CD4-positive, alpha-beta T cell treated with Interleukin-17A for 1 hour (primary cell): ENCODE data around the gene TSC22D1.
"Not testable (repeated sequence)": the region's sequence is repeated elsewhere in the genome, so short reads cannot be mapped to it uniquely, and the experiment has no call there.

Source experiments
- DNase-seq: peaks from one replicate; pipeline ENCODE4 v3.0.0-alpha.2; 2020

TSC22D1 gene

DNA sequence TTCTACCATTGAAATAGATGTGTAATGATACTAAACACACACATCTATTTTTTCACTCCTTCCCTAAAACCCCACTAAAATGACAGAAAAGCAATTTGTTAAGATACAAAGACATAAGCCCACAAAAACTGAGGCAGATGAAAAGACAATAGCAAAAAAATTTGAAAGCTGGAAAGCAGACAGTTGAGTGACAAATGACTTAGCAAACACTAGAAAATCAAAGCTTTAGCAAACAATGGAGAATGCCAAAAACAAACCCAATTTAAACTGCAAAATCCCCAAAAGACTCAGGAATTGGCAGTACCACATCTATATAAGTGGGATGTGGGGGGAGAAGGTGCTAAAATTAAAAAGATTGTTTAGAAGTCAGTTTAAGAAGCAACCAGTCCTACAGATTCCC is 9.5 kb downstream of the TSC22D1 start:
- no peak for DNase-seq

DNA sequence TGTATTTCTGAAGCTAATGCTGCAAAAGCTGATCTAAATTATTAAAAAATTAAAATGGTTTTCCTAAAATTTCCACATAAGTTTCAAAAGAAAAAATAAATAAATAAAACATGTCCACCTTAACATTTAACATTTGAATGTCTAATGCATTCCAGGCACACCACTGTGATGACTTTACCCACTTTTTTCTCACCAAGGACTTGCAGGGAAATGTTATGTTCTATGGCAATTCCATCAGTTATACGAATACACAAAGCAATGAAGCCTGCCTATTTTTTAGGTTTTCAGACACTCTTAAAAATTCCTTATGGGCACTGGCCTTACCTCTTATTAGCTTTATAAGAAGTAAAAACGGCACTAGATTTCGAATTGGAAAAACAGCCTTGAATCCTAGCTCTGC is 10.2 kb downstream of the TSC22D1 start:
- no peak for DNase-seq

DNA sequence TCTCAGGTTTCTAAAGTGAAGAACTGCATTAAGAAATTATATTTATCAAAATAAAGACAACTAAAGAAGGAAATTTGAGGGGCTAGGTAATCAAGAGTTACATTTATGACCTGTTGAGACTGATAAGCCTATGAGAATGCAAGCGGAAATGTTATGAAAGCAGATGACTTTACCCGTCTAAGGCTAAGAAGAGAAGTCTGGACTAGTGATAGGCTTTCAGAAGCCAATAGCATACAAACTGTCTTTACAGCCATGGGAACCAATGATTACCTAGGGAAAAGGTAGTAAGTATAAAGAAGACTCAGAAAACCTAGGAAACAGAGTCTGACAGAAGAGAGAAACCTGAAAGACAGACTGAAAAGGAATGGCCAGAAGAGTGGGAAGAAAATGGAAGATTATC is 11.2 kb downstream of the TSC22D1 start:
- no peak for DNase-seq

DNA sequence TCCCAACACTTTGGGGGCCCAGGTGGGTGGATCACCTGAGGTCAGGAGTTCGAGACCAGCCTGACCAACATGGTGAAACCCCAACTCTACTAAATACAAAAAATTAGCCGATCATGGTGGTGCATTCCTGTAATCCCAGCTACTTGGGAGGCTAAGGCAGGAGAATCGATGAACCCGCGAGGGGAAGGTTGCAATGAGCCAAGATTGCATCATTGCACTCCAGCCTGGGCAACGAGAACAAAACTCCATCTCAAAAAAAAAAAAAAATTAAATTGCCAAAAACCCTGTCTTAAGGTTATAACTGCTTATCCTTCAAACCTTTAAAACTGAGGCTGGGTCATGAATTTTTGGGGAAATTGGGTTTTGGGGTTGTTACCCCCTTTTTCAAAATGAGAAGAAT is 13.3 kb downstream of the TSC22D1 start:
- DNase-seq = not testable (repeated sequence)

DNA sequence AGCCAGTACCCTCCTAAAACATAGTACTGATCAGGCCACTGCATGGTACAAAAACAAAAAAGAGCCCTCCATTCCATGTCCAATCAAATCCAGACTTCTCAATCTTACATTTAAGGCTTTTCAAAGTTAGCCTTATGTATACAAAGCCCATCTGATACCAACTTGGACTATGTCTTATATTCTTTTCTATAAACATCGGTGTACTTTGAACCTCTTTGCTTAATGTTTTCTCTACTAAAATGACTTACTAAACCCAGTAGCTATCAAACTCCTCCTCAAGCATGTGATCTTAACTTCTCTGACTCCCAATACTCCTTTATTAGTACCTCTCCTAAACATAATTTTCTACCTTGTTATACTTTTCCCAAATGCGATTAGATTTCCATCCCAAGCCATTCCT is 14.8 kb downstream of the TSC22D1 start:
- no peak for DNase-seq

DNA sequence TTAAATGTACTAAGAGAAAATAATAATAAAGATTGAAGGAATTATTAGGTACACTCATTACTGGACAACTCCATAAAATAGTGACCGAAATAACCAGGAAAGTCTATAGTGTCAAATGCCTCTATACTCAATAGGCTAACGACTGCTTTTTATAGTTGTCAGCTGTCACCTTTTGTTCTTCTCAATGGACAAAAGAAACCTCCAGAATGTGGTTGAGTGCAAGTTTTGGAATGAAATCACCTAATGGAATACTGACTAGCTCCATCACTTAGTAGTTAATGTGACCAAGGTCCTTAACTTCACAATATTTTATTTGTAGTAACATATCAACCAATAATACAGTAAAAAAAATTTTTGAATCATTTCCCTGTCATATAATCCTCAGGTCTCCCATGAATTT is 18.1 kb downstream of the TSC22D1 start:
- DNase-seq = no peak

DNA sequence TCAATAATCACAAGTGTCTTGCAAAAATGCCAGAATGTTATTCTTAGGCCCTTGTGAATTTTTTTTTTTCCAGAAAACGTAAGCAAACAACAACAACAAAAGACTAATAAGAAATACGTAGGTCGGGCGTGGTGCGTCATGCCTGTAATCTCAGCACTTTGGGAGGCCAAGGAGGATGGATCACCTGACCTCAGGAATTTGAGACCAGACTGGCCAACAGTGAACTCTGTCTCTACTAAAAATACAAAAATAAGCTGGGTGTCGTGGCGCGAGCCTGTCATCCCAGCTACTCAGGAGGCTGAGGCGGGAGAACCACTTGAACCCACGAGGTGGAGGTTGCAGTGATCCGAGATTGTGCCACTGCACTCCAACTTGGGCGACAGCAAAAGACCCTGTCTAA is 20.9 kb downstream of the TSC22D1 start:
- DNase-seq = no peak

DNA sequence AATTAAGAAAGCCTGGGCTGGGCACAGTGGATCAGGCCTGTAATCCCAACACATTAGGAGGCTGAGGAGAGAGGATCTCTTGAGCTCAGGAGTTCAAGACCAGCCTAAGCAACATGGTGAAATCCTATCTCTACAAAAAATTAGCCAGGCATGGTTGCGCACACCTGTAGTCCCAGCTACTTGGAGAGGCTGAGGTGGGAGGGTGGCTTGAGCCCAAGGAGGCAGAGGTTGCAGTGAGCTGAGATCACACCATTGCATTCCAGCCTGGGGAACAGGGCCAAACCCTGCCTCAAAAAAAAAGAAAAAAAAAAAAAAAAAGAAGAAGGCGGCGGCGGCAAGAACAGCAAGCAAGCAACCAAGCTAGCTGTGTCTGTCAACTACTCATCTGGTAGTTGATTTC is 26.7 kb downstream of the TSC22D1 start:
- no peak for DNase-seq

DNA sequence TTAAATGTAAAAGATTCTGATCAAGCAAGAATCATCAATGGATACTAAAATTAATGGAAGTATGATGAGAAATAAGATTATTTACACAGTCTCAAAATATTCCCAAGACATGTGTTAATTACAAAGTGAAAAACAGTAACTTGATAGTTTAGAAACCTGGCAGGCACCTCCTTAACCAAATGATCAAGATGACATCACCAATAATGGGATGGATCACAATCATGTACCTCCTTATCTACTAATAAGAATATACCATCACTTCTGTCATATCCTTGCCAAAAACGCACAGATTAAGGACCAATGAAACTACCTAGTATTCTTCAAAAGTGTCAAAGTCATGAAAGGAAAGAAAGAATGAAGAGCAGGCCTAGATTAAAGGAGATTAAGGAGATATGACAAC is 30.0 kb downstream of the TSC22D1 start:
- no peak for DNase-seq

DNA sequence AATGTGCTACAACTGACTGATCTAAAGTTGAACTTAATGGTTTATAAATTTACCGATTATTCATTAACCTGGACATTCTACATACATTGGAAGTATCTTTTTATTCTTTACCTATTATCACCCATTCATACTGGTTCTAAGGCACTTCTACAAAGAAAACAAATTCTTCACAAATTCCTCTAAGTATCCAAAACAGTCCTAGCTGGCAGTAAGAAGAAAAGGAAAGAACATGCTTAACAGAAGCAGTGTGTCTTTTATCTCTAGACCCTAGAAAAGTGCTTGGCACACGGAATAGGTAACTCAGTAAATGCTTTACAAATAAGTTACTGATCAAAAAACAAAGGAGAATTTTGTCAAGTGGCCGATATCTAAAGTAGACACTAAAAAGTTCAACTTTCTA is 32.8 kb downstream of the TSC22D1 start:
- DNase-seq = no peak

DNA sequence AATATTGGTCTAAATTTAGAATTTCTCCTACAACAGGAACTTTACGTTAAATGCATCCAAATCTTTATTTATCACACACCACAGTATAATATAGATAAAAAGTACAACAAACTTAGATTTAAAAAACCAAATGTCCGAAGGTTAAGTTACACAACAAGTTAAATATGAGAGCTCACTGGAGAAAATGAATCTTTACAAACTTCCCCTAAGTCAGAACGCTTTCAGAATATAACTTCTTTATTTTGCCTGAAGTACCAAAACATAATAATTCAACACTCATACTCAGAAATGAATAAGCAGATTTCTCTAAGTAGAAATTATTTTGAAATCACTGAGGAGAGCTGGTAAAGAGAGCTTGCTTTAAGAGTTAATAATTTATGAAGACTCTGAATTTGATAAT is 33.8 kb downstream of the TSC22D1 start:
- no peak for DNase-seq

DNA sequence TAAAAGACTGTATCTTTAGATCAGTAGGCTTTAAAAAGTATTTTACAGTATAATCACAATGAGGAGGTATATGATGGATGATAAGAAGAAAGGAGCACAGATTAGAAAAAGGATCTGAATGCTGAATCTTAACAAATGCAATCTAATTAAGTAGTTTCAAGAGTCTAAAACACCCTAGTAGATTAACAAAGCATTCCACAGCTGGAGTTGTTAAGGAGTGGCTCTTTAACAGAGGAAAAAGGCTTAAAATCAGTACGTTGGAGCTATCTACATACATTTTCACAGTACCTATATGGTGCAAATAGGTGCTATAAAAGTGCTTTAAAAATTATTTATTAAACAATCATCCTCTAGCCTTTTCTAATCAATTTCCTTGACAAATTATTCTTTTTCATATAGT is 34.5 kb downstream of the TSC22D1 start:
- DNase-seq = no peak

DNA sequence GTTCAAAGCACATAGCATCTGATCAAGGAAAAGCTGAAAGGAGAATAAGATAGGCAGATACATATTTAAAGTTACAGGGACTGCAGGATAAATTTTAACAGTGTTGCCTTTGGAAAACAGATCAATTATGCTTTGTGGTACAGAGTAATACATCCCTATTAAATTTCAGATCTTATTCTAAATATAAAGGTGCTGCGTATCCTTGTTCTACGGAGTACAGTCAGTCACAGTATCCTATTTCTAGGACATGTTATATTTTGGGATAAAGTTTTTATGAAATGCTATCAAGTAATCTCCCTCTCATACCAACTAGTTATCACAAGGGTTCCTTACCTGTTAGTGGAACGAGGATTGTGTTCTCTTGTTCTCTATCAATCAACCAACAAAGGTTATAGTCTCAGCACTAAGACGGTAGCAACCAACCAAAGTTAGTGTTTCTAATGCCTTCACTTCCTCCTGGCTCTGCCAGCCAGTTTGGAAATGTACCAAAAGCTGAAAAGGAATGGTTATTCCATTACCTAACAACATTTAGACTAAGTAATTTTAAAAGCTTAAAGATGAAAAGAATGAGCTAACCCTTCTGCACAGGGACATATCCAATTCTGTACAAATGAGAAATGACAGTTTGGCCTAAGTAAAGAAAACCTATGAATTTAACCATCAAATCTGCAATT is 35.2 kb downstream of the TSC22D1 start:
- DNase-seq = no peak

DNA sequence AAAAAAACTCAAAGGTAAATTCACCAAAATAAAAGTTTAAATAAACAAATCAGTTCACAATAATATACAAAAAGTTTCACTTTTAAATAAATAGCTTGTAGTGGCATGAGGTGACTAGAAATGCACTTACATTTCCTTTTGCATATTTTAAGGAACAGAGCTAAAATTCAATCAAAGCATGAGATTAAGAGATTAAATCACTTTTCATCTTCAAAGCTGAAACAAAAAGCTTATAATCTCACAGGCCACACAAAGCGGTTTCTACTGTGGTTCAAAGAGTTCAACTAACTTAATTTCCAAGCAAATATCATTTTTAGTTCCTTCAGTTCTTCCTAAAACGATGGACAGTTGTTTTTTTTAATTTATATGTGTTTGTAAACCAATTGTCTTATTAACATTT is 38.9 kb downstream of the TSC22D1 start:
- peak; percentile 4 for DNase-seq

DNA sequence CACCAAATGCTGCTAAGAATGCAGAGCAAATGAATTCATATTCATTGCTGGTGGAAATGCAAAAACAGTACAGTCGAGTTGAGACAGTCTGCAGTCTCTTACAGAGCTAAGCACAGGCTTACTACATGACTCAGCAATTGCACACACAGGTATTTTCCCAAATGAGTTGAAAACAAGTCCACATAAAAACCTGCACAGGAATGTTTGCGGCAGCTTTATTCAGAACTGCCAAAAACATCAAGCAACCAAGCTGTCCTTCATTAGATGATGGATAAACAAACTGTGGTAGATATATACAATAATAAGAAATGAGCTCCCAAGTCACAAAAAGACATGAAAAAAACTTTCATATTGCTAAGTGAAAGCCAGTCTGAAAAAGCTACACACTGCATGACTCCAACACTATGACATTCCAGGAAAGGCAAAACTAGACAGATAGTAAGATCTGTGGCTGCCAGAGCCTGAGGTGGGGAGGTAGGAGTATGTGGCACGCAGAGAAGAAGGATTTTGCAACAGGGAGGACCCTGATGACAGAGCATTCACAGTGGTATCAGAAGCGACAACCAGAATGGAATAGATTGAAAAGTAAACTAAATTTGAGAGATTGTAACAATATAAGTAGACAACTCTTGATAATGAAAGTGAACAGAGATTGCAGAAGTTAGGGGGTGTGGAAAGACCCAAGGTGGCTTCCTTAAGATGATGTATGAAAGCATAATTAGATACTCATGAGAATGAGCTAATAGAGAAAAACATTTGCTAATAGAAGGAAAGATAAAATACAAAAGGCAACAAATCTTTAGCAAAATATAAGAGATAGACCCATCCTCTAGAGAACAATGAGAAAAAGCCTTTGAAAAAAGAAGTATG is 52.7 kb downstream of the TSC22D1 start:
- no peak for DNase-seq

DNA sequence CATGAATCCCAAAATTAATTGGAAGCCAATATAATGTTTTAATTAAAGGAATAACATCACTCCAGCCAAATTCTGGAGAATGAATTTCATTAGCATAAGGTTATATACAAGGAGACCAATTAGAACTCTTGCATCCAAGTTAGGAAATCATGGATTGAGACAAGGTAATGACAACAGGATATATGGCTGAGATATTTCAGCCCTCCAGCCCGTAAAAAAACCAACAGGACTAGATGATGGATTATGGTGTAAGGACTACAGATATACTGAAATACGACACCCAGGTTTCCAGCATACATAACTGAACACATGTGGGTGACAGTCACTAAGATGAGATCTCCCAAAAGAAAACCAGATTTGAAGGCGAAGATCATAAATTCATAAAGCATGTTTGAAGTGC is 56.5 kb downstream of the TSC22D1 start:
- no peak for DNase-seq

DNA sequence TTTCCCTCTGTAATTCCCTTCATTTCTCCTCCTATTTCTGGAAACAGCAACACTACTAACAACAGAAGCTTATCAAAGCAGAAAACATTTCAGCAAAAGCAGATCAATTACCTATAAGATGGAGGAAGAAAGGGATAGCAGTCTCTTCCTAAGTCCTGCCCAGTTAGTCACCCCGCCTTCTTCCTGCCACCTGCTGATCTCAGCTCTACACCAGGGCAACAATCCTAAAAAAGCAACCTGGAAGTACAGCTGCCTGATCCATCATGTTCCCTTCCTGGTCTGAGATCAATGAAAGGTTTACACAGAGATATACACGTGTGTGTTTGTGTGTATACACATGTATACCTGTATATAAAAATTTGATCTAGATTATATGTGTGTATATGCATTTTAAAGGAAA is 59.4 kb downstream of the TSC22D1 start:
- no peak for DNase-seq

DNA sequence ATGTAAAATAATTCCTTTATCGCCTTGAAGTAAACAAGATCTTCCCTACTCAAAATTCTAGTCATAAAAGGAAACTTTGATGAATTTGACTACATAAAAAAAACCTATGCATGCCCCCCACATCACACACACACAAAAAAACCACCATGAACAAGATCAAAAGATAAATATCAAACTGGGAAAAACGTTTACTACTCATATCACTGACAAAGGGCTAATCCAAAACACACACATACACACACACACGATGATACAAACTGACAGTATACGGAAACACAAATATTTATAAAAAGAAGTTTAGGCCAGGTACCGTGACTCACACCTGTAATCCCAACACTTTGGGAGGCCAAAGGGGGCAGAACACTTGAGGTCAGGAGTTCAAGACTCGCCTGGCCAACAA is 61.9 kb downstream of the TSC22D1 start:
- no peak for DNase-seq

DNA sequence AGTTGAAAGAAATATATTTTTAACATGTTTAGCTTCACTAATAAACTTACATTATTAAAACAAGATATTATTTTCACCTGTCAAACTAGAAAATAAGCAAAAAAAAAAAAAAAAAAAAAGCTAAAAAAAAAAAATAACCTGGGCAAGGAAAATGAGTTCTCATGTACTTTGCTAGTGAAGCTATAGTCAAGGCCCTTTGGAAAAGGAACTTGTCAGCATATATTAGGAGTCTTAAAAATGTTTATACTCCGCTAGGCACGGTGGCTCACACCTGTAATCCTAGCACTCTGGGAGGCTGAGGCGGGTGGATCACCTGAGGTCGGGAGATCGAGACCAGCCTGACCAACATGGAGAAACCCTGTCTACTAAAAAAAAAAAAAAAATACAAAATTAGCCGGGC is 66.3 kb downstream of the TSC22D1 start:
- not testable (repeated sequence) for DNase-seq

DNA sequence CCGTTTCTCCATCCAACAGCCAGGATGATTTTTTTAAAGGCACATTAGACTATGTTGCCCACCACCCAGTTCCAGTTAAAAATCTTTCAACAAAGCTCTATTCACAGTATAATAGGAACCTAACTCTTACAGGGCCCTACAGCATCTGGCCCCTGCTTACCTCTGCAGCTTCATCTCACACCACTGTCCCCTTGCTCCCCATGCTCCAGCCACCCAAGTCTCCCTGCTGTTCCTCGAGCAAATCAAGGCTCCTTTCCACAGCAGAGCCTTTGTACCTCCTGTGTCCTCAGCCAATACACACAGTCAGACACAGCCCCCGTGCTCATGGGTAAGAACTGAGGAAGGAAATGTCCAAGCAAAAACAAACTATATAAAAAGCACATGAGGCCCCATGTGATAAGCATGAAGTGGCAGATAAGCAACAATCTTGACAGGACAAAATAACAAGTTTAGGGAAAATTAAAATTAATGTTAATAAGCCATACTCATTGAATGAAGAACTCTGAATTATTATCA is 67.5 kb downstream of the TSC22D1 start:
- no peak for DNase-seq

DNA sequence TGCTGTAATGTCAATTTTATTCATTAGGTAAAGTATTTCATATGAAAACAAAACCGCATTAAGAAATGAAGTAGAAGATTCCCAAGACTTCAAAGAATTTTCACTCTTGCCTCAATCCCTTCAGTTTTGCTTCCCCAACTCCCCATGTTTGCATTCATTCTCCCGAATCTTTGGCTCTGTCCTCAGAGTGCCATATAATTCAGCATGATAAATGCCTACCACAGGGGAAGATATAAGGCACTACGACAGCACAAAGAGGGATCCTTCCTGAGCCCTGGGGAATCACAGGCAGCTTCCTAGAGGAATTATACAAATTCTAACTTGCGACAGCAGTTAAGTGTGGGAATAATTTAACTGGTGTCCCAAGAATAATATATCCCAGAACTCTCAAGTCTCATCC is 68.5 kb downstream of the TSC22D1 start:
- DNase-seq = no peak

DNA sequence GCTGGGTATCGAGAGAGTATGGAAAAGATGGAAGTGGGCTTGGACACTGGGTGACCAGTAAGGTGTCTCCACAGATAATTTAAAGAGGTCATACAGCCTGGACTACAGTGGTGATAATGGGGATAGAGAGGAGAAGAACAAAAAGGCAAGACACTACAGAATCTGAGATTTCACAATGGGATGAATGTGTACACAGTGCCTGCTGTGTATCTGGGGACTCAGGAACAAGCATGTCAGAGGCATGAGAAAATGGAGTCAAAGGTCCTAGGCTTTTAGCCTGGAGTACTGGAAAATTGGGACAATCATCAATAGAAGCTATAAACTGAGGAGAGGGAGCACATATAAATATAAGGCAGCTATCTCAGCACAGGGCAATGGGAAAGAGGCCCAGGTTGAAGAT is 69.4 kb downstream of the TSC22D1 start:
- no peak for DNase-seq

DNA sequence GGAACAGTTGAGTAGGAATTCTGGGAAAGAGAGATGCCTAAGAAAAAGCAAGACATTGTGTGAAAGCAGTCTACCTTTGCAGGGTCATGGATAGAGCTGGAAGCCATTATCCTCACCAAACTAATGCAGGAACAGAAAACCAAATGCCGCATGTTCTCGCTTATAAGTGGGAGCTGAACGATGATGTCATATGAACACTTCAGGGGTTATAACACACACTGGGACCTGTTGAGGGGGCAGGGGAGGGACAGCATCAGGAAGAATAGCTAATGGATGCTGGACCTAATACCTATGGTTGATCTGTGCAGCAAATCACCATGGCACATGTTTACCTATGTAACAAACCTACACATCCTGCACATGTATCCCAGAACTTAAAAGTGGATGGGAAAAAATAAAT is 69.9 kb downstream of the TSC22D1 start:
- DNase-seq = no peak

DNA sequence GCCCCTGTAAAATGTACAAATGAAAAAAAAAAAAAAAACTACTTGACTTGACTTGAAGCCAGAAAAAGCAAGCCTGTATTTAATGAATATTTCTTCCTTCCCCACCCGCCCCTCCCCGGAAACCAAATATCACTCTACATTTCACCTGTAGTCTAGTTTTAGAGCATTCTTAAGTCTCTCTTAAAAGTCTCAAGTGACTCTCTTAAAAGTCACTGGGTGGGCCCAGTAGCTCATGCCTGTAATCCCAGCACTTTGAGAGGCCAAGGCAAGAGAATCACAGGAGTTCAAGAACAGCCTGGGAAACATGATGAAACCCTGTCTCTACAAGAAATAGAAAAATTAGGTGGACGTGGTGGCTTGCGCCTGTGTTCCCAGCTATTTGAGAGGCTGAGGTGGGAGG is 72.0 kb downstream of the TSC22D1 start:
- no peak for DNase-seq

DNA sequence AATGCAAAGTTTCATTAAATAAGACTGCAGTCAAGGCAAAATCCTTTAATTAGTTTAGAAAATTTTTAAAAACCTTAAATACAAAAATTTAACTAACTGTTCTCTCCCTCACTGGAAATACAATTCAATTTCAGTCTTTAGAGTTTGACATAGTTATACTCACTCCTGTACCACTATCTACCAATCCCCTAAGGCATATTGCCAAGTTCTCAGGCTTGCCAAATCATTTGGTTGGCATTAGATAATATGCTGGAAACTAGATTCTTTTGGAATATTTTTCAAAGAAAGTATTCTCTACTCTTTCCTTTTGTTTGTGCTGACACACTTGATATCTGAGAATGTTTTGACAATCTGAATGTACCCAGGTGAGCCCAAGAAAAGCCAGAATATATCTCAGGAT is 77.2 kb downstream of the TSC22D1 start:
- no peak for DNase-seq
